ENCODE results near the gene ITGB4. TPM values are rescaled to one million over a fixed set of nuclear protein-coding genes. Genes with fewer than 3 reads are reported as not detected.

The ITGB4 gene
- total and polyA plus RNA-seq, 2 of the 13 experiments (the other 11 are each of a cell fraction or from before 2014, with no cell fraction given) = 6.9 to 14.5 TPM

DNA sequence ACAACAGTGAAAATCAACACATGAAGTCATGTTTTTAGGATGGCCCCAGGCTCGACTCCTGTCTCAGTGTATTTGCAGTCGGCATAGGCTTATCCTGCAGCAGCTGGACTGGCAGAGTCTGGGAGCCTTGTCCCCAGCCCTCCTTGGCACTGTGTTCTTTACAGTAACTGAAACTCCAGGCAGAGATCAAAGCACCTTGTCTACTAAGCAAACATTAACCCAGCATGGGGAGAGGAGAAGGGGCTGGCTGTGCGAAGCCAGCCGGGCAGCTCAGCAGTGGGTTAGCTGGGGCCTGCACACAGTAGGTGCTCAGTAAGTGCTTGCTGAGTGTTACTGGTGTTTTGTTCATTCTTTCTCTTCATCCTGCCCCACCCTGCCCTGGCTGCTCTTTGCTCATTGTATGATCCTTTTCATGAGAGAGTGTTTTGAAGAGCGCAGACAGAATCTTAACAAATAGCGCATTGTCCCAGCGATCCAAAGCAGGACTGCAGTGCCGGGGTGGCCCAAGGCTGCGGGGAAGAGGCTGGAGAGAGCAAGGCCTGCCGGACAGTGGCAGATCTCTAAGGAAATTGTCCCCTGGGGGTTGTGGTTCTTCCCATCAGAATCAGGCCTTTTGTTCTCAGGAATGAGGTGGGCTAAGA lies 23.5 kb upstream of the ITGB4 start (continued):
- TF ChIP-seq, protein P1, sequence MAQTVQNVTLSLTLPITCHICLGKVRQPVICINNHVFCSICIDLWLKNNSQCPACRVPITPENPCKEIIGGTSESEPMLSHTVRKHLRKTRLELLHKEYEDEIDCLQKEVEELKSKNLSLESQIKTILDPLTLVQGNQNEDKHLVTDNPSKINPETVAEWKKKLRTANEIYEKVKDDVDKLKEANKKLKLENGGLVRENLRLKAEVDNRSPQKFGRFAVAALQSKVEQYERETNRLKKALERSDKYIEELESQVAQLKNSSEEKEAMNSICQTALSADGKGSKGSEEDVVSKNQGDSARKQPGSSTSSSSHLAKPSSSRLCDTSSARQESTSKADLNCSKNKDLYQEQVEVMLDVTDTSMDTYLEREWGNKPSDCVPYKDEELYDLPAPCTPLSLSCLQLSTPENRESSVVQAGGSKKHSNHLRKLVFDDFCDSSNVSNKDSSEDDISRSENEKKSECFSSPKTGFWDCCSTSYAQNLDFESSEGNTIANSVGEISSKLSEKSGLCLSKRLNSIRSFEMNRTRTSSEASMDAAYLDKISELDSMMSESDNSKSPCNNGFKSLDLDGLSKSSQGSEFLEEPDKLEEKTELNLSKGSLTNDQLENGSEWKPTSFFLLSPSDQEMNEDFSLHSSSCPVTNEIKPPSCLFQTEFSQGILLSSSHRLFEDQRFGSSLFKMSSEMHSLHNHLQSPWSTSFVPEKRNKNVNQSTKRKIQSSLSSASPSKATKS (CRISPR knock-in tag; IDR thresholded peaks at IDR 0.05) = no peak
- TF ChIP-seq ZKSCAN1 (IDR thresholded peaks at IDR 0.05; ENCODE audit: low read length) = peak; percentile 99
- TF ChIP-seq KDM1A (CRISPR knock-in tag; IDR thresholded peaks at IDR 0.05) = 0 out of 2 replicates have a peak, but pooled peaks have one; percentile 34
- TF ChIP-seq ZNF20 (CRISPR knock-in tag; IDR thresholded peaks at IDR 0.05) = no peak
- TF ChIP-seq, protein P2, sequence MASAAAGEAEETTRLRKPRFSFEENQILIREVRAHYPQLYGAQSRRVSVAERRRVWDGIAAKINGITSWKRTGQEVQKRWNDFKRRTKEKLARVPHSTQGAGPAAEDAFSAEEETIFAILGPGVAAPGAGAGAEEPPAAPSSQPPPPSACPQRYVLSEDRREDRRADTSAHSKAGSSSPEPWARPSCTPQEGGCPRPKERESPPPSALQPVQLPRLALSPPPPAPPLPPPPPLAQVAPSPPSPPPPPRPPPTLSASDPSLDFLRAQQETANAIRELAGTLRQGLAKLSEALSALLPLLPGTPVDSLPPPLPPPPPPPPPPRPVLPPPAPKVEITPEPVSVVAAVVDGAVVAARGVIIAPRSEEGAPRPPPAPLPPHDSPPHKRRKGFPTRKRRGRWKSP (CRISPR knock-in tag; IDR thresholded peaks at IDR 0.05) = no peak
- TF ChIP-seq ZNF530 (CRISPR knock-in tag; IDR thresholded peaks at IDR 0.05; ENCODE audit: low read depth) = no peak
- TF ChIP-seq ZNF296 (CRISPR knock-in tag; conservative IDR thresholded peaks at IDR 0.05) = no peak
- TF ChIP-seq, protein P3, sequence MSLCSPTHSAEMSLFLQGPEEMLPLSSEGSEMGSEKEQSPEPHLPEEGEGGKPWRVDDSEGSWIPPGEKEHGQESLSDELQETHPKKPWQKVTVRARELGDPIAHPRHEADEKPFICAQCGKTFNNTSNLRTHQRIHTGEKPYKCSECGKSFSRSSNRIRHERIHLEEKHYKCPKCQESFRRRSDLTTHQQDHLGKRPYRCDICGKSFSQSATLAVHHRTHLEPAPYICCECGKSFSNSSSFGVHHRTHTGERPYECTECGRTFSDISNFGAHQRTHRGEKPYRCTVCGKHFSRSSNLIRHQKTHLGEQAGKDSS (CRISPR knock-in tag; IDR thresholded peaks at IDR 0.05; ENCODE audit: borderline replicate concordance, low read depth) = no peak
- TF ChIP-seq TOE1 (CRISPR knock-in tag; IDR thresholded peaks at IDR 0.05) = no peak
- no peak for TF ChIP-seq ZFP1 (CRISPR knock-in tag; IDR thresholded peaks at IDR 0.05)
- TF ChIP-seq ZNF160 (CRISPR knock-in tag; IDR thresholded peaks at IDR 0.05) = no peak
- TF ChIP-seq, protein P4, sequence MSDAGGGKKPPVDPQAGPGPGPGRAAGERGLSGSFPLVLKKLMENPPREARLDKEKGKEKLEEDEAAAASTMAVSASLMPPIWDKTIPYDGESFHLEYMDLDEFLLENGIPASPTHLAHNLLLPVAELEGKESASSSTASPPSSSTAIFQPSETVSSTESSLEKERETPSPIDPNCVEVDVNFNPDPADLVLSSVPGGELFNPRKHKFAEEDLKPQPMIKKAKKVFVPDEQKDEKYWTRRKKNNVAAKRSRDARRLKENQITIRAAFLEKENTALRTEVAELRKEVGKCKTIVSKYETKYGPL (CRISPR knock-in tag; IDR thresholded peaks at IDR 0.05) = no peak
- no peak for TF ChIP-seq SRSF1 (optimal IDR thresholded peaks at IDR 0.05; ENCODE audit: low read depth, low read length)
- TF ChIP-seq ZNF383 (CRISPR knock-in tag; IDR thresholded peaks at IDR 0.05; ENCODE audit: borderline replicate concordance) = no peak
- no peak for TF ChIP-seq AGO1 (IDR thresholded peaks at IDR 0.05; ENCODE audit: low read depth, low read length, poor library complexity, severe bottlenecking)
- TF ChIP-seq, protein P5, sequence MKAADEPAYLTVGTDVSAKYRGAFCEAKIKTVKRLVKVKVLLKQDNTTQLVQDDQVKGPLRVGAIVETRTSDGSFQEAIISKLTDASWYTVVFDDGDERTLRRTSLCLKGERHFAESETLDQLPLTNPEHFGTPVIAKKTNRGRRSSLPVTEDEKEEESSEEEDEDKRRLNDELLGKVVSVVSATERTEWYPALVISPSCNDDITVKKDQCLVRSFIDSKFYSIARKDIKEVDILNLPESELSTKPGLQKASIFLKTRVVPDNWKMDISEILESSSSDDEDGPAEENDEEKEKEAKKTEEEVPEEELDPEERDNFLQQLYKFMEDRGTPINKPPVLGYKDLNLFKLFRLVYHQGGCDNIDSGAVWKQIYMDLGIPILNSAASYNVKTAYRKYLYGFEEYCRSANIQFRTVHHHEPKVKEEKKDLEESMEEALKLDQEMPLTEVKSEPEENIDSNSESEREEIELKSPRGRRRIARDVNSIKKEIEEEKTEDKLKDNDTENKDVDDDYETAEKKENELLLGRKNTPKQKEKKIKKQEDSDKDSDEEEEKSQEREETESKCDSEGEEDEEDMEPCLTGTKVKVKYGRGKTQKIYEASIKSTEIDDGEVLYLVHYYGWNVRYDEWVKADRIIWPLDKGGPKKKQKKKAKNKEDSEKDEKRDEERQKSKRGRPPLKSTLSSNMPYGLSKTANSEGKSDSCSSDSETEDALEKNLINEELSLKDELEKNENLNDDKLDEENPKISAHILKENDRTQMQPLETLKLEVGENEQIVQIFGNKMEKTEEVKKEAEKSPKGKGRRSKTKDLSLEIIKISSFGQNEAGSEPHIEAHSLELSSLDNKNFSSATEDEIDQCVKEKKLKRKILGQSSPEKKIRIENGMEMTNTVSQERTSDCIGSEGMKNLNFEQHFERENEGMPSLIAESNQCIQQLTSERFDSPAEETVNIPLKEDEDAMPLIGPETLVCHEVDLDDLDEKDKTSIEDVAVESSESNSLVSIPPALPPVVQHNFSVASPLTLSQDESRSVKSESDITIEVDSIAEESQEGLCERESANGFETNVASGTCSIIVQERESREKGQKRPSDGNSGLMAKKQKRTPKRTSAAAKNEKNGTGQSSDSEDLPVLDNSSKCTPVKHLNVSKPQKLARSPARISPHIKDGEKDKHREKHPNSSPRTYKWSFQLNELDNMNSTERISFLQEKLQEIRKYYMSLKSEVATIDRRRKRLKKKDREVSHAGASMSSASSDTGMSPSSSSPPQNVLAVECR (CRISPR knock-in tag; IDR thresholded peaks at IDR 0.05; ENCODE audit: borderline replicate concordance) = peak; percentile 24; the same call in 1 of the 2 replicates
- TF ChIP-seq, protein P6, sequence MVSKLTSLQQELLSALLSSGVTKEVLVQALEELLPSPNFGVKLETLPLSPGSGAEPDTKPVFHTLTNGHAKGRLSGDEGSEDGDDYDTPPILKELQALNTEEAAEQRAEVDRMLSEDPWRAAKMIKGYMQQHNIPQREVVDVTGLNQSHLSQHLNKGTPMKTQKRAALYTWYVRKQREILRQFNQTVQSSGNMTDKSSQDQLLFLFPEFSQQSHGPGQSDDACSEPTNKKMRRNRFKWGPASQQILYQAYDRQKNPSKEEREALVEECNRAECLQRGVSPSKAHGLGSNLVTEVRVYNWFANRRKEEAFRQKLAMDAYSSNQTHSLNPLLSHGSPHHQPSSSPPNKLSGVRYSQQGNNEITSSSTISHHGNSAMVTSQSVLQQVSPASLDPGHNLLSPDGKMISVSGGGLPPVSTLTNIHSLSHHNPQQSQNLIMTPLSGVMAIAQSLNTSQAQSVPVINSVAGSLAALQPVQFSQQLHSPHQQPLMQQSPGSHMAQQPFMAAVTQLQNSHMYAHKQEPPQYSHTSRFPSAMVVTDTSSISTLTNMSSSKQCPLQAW (CRISPR knock-in tag; IDR thresholded peaks at IDR 0.05) = no peak; the same call in none of the 2 replicates
- TF ChIP-seq SIX4 (CRISPR knock-in tag; IDR thresholded peaks at IDR 0.05) = 0 out of 2 replicates have a peak, but pooled peaks have one; percentile 34
- TF ChIP-seq ZNF570 (CRISPR knock-in tag; IDR thresholded peaks at IDR 0.05; ENCODE audit: borderline replicate concordance) = no peak
